NCI-H1436 (cell line): Measurements from ENCODE around the gene TCF3.

Source experiments
- DNase-seq: peaks from one replicate; lab custom pipeline; 2025; lab: John Stamatoyannopoulos, UW

Gene TCF3

GRCh38 chr19:1560286-1560882, 92.0 kb downstream of the TCF3 start:
- DNase-seq, result no peak
